ENCODE measurements around the gene TAS2R40. TPM values are rescaled to one million over a fixed set of nuclear protein-coding genes. Genes with fewer than 3 reads are reported as not detected.
"Not testable (repeated sequence)": the region's sequence is repeated elsewhere in the genome, so short reads cannot be mapped to it uniquely, and the experiment has no call there.

TAS2R40 gene
- total RNA-seq, 4 donors from 2014 or later, result not detected

- no peak overlapping the region for H3K4me3 ChIP-seq
- in situ Hi-C loops (cut with MboI; ENCODE audit: low pct_ligation_motif_present in 1 of 4, low pct_unique_long_range_greater_than_20kb in 1 of 4, low sequenced_read_pairs in 3 of 4) (loop anchor here (5.0 to 25.0 kb wide), 5 partner anchors 198 to 573 kb away; partner anchors contain the start of genes EPHB6 (in 3 of the 4) and TRPV6 (in 1 of the 4)), intact Hi-C loops (cut with DNase I; ENCODE audit: low total_unique reads) (loop anchor here (10.0 kb wide), 1 partner anchor 336 kb away; no protein-coding TSS in a partner anchor)
- H3K36me3 ChIP-seq, result no peaks in the 10 kb centered on the region
- WGBS, 2 donors (ENCODE audit: low coverage in 1 of 2), result 17 to 32% methylated on average over 1 to 4 of the region's 4 CpGs
- H3K4me1 ChIP-seq, result no peaks in the 10 kb centered on the region
- no peak overlapping the region for H3K27ac ChIP-seq
- no peaks in the 10 kb centered on the region for H3K27me3 ChIP-seq
- H3K9me3 ChIP-seq, result no peaks in the 10 kb centered on the region
- no peak for TF ChIP-seq CTCF (IDR thresholded peaks at IDR 0.05)
- TF ChIP-seq EP300 (IDR thresholded peaks at IDR 0.05; ENCODE audit: low read depth), result no peak
- TF ChIP-seq POLR2A (IDR thresholded peaks at IDR 0.05), result no peak
- TF ChIP-seq POLR2AphosphoS5 (IDR thresholded peaks at IDR 0.05), result no peak
- no peak for DNase-seq
Observed at GRCh38 chr7:143210541-143210940, 11.3 kb upstream of the TAS2R40 start.

GRCh38 chr7:143213478-143213877 lies 8.4 kb upstream of the TAS2R40 start:
- in situ Hi-C loops (cut with MboI; ENCODE audit: low pct_ligation_motif_present in 1 of 4, low pct_unique_long_range_greater_than_20kb in 1 of 4, low sequenced_read_pairs in 3 of 4), result loop anchor here (5.0 to 25.0 kb wide), 5 partner anchors 201 to 576 kb away; partner anchors contain the start of genes EPHB6 (in 3 of the 4) and TRPV6 (in 1 of the 4)

GRCh38 chr7:143214789-143215679 lies 6.8 kb upstream of the TAS2R40 start:
- intact Hi-C loops (cut with DNase I; ENCODE audit: low total_unique reads) (loop anchor here (2.0 to 10.0 kb wide), 2 partner anchors 206 to 340 kb away; no protein-coding TSS in a partner anchor), in situ Hi-C loops (cut with MboI; ENCODE audit: low pct_ligation_motif_present in 1 of 4, low pct_unique_long_range_greater_than_20kb in 1 of 4, low sequenced_read_pairs in 3 of 4) (loop anchor here (5.0 to 25.0 kb wide), 5 partner anchors 203 to 578 kb away; partner anchors contain the start of genes EPHB6 (in 3 of the 4) and TRPV6 (in 1 of the 4))
- Histone ChIP-seq H3K4me3 (no peak overlapping the region), H3K27ac (no peak overlapping the region), H3K27me3 (no peaks in the 10 kb centered on the region), H3K4me1 (no peaks in the 10 kb centered on the region), H3K9me3 (no peaks in the 10 kb centered on the region), H3K36me3 (no peaks in the 10 kb centered on the region)
- DNase-seq, result peak; percentile 64
- TF ChIP-seq POLR2AphosphoS5 (IDR thresholded peaks at IDR 0.05) (no peak), CTCF (IDR thresholded peaks at IDR 0.05) (peak; percentile 98 to 99 (median 99)), EP300 (IDR thresholded peaks at IDR 0.05; ENCODE audit: low read depth) (no peak)
- 17 to 20% methylated on average over 8 of the region's 8 CpGs for WGBS, 2 donors (ENCODE audit: low coverage in 1 of 2)

More at GRCh38 chr7:143213478-143213877, 8.4 kb upstream of the TAS2R40 start:
- H3K4me3 ChIP-seq, H3K4me1 ChIP-seq, H3K27ac ChIP-seq, H3K9me3 ChIP-seq, DNase-seq, H3K27me3 ChIP-seq, H3K36me3 ChIP-seq: not testable (repeated sequence)
- intact Hi-C loops (cut with DNase I; ENCODE audit: low total_unique reads), result loop anchor here (10.0 kb wide), 1 partner anchor 339 kb away; no protein-coding TSS in a partner anchor
- 89 to 96% methylated on average over 4 of the region's 4 CpGs for WGBS, 2 donors (ENCODE audit: low coverage in 1 of 2)

GRCh38 chr7:143216151-143216550 lies 5.7 kb upstream of the TAS2R40 start:
- H3K27ac ChIP-seq, result no peak overlapping the region
- no peaks in the 10 kb centered on the region for H3K27me3 ChIP-seq
- no peaks in the 10 kb centered on the region for H3K4me1 ChIP-seq
- TF ChIP-seq EP300 (IDR thresholded peaks at IDR 0.05; ENCODE audit: low read depth) (no peak), POLR2AphosphoS5 (IDR thresholded peaks at IDR 0.05) (no peak), POLR2A (IDR thresholded peaks at IDR 0.05) (no peak), CTCF (IDR thresholded peaks at IDR 0.05) (no peak)
- intact Hi-C loops (cut with DNase I; ENCODE audit: low total_unique reads), result loop anchor here (10.0 kb wide), 1 partner anchor 341 kb away; no protein-coding TSS in a partner anchor
- H3K36me3 ChIP-seq, result no peaks in the 10 kb centered on the region
- no peak for DNase-seq
- in situ Hi-C loops (cut with MboI; ENCODE audit: low pct_ligation_motif_present in 1 of 4, low pct_unique_long_range_greater_than_20kb in 1 of 4, low sequenced_read_pairs in 3 of 4), result loop anchor here (25.0 kb wide), 3 partner anchors 329 to 579 kb away; partner anchors contain the start of genes EPHB6 (in 3 of the 4) and TRPV6 (in 1 of the 4)
- no peak overlapping the region for H3K4me3 ChIP-seq
- H3K9me3 ChIP-seq, result no peaks in the 10 kb centered on the region
- WGBS, 2 donors (ENCODE audit: low coverage in 1 of 2), result 74 to 87% methylated on average over 5 to 6 of the region's 6 CpGs
